ENCODE measurements around the gene WDR64. TPM values are rescaled to one million over a fixed set of nuclear protein-coding genes. Genes with fewer than 3 reads are reported as not detected.

The WDR64 gene
- total and polyA plus RNA-seq, 12 donors, result 0.11 to 0.24 (median 0.12) TPM; not detected in 8

GRCh38 chr1:241813768-241814320, 161.8 kb downstream of the WDR64 start:
- no peak for DNase-seq
- no peak for TF ChIP-seq POLR2A (IDR thresholded peaks at IDR 0.05)
- no peak for TF ChIP-seq CTCF (IDR thresholded peaks at IDR 0.05)
- no peaks in the 10 kb centered on the region for H3K4me1 ChIP-seq (replicated peaks in 1 of 2)
- no peak overlapping the region for H3K27ac ChIP-seq
- 75 to 87% (median 82%) methylated on average over 8 of the region's 8 CpGs for WGBS, 4 donors
- no peaks in the 10 kb centered on the region for H3K9me3 ChIP-seq (replicated peaks in 1 of 3)
- no peaks in the 10 kb centered on the region for H3K27me3 ChIP-seq
- intact Hi-C loops (cut with DNase I), result no loop called here
- no peak overlapping the region for H3K4me3 ChIP-seq
- no peaks in the 10 kb centered on the region for H3K36me3 ChIP-seq (replicated peaks in 1 of 2)

- H3K4me3 ChIP-seq, result no peak overlapping the region
- intact Hi-C loops (cut with DNase I), result no loop called here
- H3K36me3 ChIP-seq (replicated peaks in 1 of 2), result no peaks in the 10 kb centered on the region
- H3K27me3 ChIP-seq, result no peaks in the 10 kb centered on the region
- H3K9me3 ChIP-seq (replicated peaks in 1 of 3), result no peaks in the 10 kb centered on the region
- no peak for TF ChIP-seq POLR2A (IDR thresholded peaks at IDR 0.05)
- no peak for TF ChIP-seq CTCF (IDR thresholded peaks at IDR 0.05)
- no peak for DNase-seq
- H3K27ac ChIP-seq, result no peak overlapping the region
- whole genome bisulfite sequencing, 4 donors, result 70 to 82% (median 78%) methylated on average over 6 of the region's 6 CpGs
- no peaks in the 10 kb centered on the region for H3K4me1 ChIP-seq (replicated peaks in 1 of 2)
Measured at GRCh38 chr1:241816008-241816407, 163.9 kb downstream of the WDR64 start.

GRCh38 chr1:241817331-241817792, 165.3 kb downstream of the WDR64 start:
- no peaks in the 10 kb centered on the region for H3K27me3 ChIP-seq
- WGBS, 4 donors, result 48 to 54% (median 52%) methylated on average over 1 of the region's 1 CpG
- H3K27ac ChIP-seq, result no peak overlapping the region
- no peaks in the 10 kb centered on the region for H3K36me3 ChIP-seq (replicated peaks in 1 of 2)
- no peaks in the 10 kb centered on the region for H3K4me1 ChIP-seq (replicated peaks in 1 of 2)
- TF ChIP-seq CTCF (IDR thresholded peaks at IDR 0.05) (no peak), POLR2A (IDR thresholded peaks at IDR 0.05) (no peak)
- intact Hi-C loops (cut with DNase I), result no loop called here
- no peak for DNase-seq
- H3K9me3 ChIP-seq (replicated peaks in 1 of 3), result no peaks in the 10 kb centered on the region
- H3K4me3 ChIP-seq, result no peak overlapping the region

- no peaks in the 10 kb centered on the region for H3K9me3 ChIP-seq (replicated peaks in 1 of 3)
- intact Hi-C loops (cut with DNase I), result no loop called here
- H3K4me1 ChIP-seq (replicated peaks in 1 of 2), result no peaks in the 10 kb centered on the region
- 65 to 76% (median 70%) methylated on average over 3 of the region's 3 CpGs for WGBS, 4 donors
- H3K4me3 ChIP-seq, result no peak overlapping the region
- TF ChIP-seq CTCF (IDR thresholded peaks at IDR 0.05) (no peak), POLR2A (IDR thresholded peaks at IDR 0.05) (no peak)
- DNase-seq, result no peak
- H3K36me3 ChIP-seq (replicated peaks in 1 of 2), result no peaks in the 10 kb centered on the region
- no peak overlapping the region for H3K27ac ChIP-seq
- H3K27me3 ChIP-seq, result no peaks in the 10 kb centered on the region
Measured at GRCh38 chr1:241817956-241818612, 166.0 kb downstream of the WDR64 start.
